Activated naive CD4-positive, alpha-beta T cell treated with anti-CD3 and anti-CD28 coated beads for 36 hours (primary cell): Measurements from ENCODE around the gene RINL. TPM values are rescaled to one million over a fixed set of nuclear protein-coding genes. Genes with fewer than 3 reads are reported as not detected.
"Not testable (repeated sequence)": the region's sequence is repeated elsewhere in the genome, so short reads cannot be mapped to it uniquely, and the experiment has no call there.

Source experiments
- CTCF ChIA-PET: fragments of 350-600 bp; sonication (Branson Sonifier 250); formaldehyde crosslinking; loops from one replicate; lab custom pipeline; 2021; ENCODE audit warnings: antibody characterized with exemption; lab: Charles Lee
- DNase-seq: peaks from one replicate; pipeline ENCODE4 v3.0.0-alpha.2; 2020
- H3K27ac Mint-ChIP-seq: one replicate; pipeline ENCODE4 v1.8.0; 2021; ENCODE audit warnings: mild to moderate bottlenecking, mixed read lengths
- H3K27me3 Mint-ChIP-seq: one replicate; pipeline ENCODE4 v1.8.0; 2021; ENCODE audit warnings: low read depth, mixed read lengths
- H3K36me3 Mint-ChIP-seq: one replicate; pipeline ENCODE4 v1.8.0; 2021; ENCODE audit warnings: low read depth, mixed read lengths
- H3K4me1 Mint-ChIP-seq: one replicate; pipeline ENCODE4 v1.8.0; 2021; ENCODE audit warnings: low read depth, mixed read lengths
- H3K4me3 Mint-ChIP-seq: one replicate; pipeline ENCODE4 v1.8.0; 2021; ENCODE audit warnings: mild to moderate bottlenecking, moderate library complexity, mixed read lengths
- H3K9me3 Mint-ChIP-seq: one replicate; pipeline ENCODE4 v1.8.0; 2021; ENCODE audit warnings: mixed read lengths
- intact Hi-C: fragments of 100-400 bp; cut with micrococcal nuclease; formaldehyde crosslinking; loops from one replicate; pipeline ENCODE4 v1.15.1; 2023
- total RNA-seq, 2 experiments: library from RNA; stranded (reverse); gene quantifications; one replicate each; pipeline ENCODE4 v1.2.3, GENCODE V29; 2021

The RINL gene
- total RNA-seq, 2 experiments from 2014 or later: 107 to 117 TPM

- intact Hi-C loops: no loop called here
- peaks cover 42% of the 10 kb centered on the region for H3K4me1 Mint-ChIP-seq
These were observed 22.7 kb upstream of the RINL start for GRCh38 chr19:38900743-38901190.

DNA sequence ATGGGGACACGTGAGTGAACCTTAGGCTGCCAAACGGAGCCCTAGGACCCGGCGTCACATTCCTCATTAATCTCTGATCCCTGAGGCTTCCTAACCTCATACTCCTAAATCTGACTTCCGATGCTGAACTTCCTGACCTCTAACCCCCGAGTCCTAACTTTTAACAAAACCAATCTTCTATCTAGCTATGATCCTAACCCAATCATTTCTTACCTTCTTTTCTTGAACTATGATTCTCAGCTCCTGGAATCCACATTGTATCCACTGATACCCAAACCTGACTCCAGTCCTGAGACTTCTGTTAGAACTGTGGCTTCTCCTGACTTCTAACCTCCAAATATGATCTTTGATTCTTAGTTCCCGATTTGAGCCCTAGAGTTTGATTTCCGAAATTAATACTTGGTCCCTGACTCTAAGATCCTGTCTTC lies 22.1 kb upstream of the RINL start:
- no peak for DNase-seq
- peaks cover 26% of the 10 kb centered on the region for H3K36me3 Mint-ChIP-seq
- no peaks in the 10 kb centered on the region for H3K27me3 Mint-ChIP-seq
- peak overlapping the region; percentile 86 for H3K27ac Mint-ChIP-seq
- peak overlapping the region; percentile 96 for H3K4me3 Mint-ChIP-seq
- intact Hi-C loops: no loop called here
- CTCF ChIA-PET: interaction anchor here (0.6 to 3.9 kb wide), 8 partner anchors 13 to 526 kb away, joined by 3 to 22 read pairs (median 4); partner anchors contain the start of genes MRPS12, PSMD8 and SARS2
- peaks cover 42% of the 10 kb centered on the region for H3K4me1 Mint-ChIP-seq
- H3K9me3 Mint-ChIP-seq: peaks cover 1% of the 10 kb centered on the region

More at GRCh38 chr19:38900743-38901190, 22.7 kb upstream of the RINL start:
- Mint-ChIP-seq H3K9me3 (peaks cover 1% of the 10 kb centered on the region), H3K27me3 (no peaks in the 10 kb centered on the region), H3K36me3 (peaks cover 28% of the 10 kb centered on the region), H3K4me3 (peak overlapping the region; percentile 96), H3K27ac (no peak overlapping the region)
- no peak for DNase-seq
- CTCF ChIA-PET: interaction anchor here (0.7 to 3.9 kb wide), 6 partner anchors 13 to 527 kb away, joined by 3 to 22 read pairs (median 4); partner anchors contain the start of genes MRPS12, PSMD8 and SARS2

GRCh38 chr19:38899447-38900201 lies 21.5 kb upstream of the RINL start, which contains the start of the genes NFKBIB and SIRT2:
NFKBIB (plus strand) TSS chr19:38899969; CDS start chr19:38900033, 64 bp downstream.
SIRT2 (minus strand) TSS chr19:38899618; CDS start chr19:38899521, 97 bp downstream.
- intact Hi-C loops: loop anchor here (1.0 to 5.0 kb wide), 8 partner anchors 21 to 563 kb away; partner anchors contain the start of genes ECH1, EIF3K, MRPS12 and PAK4
- Mint-ChIP-seq H3K4me1 (peaks cover 41% of the 10 kb centered on the region), H3K4me3 (peak within 1 kb of the TSS; percentile 96), H3K36me3 (peaks cover 25% of the 10 kb centered on the region), H3K27ac (peak within 1 kb of the TSS; percentile 86), H3K9me3 (peaks cover 1% of the 10 kb centered on the region), H3K27me3 (no peaks in the 10 kb centered on the region)
- peak; percentile 100 for DNase-seq
- CTCF ChIA-PET: interaction anchor here (0.6 to 3.9 kb wide), 5 partner anchors 12 to 57 kb away, joined by 3 to 22 read pairs (median 5); partner anchors contain the start of genes MRPS12 and SARS2

DNA sequence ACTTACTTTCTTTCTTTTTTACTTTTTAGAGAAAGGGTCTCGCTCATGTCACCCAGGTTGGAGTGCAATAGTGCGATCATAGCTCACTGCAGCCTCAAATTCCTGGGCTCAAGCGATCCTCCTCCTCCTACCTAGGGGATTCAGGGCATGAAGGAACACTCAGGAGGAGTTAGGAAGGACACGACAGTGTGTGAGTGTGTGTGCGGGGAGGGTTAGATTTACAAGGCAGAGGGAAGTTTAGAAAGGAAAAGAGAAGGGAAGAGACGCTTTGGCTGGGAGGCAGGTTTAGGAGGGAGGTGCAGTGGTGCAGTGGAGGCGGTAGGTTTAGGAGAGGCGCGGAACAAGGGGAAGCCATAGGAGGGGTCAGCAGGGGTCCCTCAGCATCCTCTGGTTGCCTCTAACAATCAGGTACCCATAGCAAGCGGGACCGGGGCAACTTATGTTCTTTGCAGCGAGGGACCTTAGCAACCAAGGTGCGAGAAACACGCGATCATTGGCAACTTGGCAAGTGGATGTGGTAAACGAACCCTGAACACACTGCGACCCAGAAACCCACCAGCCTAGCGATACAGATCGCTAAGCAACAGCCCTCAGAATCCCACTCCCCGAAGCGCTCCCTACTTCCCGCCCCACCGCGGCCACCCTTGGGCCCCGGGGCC lies 20.8 kb upstream of the RINL start:
- H3K27me3 Mint-ChIP-seq: no peaks in the 10 kb centered on the region
- CTCF ChIA-PET: no interaction called here
- intact Hi-C loops: loop anchor here (1.0 to 5.0 kb wide), 8 partner anchors 21 to 563 kb away; partner anchors contain the start of genes ECH1, EIF3K, MRPS12 and PAK4
- peak overlapping the region; percentile 96 for H3K4me3 Mint-ChIP-seq
- peaks cover 1% of the 10 kb centered on the region for H3K9me3 Mint-ChIP-seq
- H3K4me1 Mint-ChIP-seq: peaks cover 35% of the 10 kb centered on the region
- DNase-seq: peak; percentile 36
- peak overlapping the region; percentile 74 for H3K27ac Mint-ChIP-seq
- H3K36me3 Mint-ChIP-seq: peaks cover 19% of the 10 kb centered on the region

- CTCF ChIA-PET: no interaction called here
- Mint-ChIP-seq H3K4me1 (peaks cover 14% of the 10 kb centered on the region), H3K9me3 (no peaks in the 10 kb centered on the region), H3K27ac (no peak overlapping the region), H3K27me3 (no peaks in the 10 kb centered on the region), H3K36me3 (no peaks in the 10 kb centered on the region), H3K4me3 (no peak overlapping the region)
- no peak for DNase-seq
- intact Hi-C loops: loop anchor here (5.0 kb wide), 1 partner anchor 238 kb away; no protein-coding TSS in a partner anchor
These were observed 16.9 kb upstream of the RINL start for GRCh38 chr19:38894968-38895367.

DNA sequence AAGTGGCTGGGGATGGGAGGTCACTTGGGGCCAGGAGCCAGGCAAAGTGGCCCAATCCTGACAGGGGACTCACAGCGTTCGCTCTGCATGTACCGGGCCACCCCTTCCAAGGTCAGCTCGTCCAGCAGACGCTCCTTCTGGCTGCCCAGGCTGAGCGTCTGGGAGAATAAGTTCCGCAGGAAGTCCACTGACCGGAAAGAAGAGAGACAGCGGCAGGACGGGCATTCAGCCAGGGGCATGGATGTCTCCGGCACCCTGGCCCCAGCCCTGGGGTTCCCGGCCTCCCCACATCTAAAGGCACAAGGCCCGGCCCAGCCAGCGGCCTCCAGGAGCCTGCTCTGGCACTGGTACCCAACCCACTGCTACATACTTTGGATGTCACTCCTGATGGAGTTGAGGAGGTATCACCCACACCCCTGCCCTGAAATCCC lies 15.3 kb upstream of the RINL start:
- CTCF ChIA-PET: no interaction called here
- H3K36me3 Mint-ChIP-seq: peaks cover 2% of the 10 kb centered on the region
- no peak overlapping the region for H3K27ac Mint-ChIP-seq
- H3K9me3 Mint-ChIP-seq: no peaks in the 10 kb centered on the region
- H3K4me3 Mint-ChIP-seq: no peak overlapping the region
- no peak for DNase-seq
- H3K27me3 Mint-ChIP-seq: no peaks in the 10 kb centered on the region
- H3K4me1 Mint-ChIP-seq: peaks cover 7% of the 10 kb centered on the region
- intact Hi-C loops: no loop called here

GRCh38 chr19:38892841-38893240 lies 14.8 kb upstream of the RINL start:
- no peak for DNase-seq
- intact Hi-C loops: no loop called here
- H3K27ac Mint-ChIP-seq: no peak overlapping the region
- peaks cover 2% of the 10 kb centered on the region for H3K4me1 Mint-ChIP-seq
- no peaks in the 10 kb centered on the region for H3K9me3 Mint-ChIP-seq
- no peak overlapping the region for H3K4me3 Mint-ChIP-seq
- H3K27me3 Mint-ChIP-seq: no peaks in the 10 kb centered on the region
- H3K36me3 Mint-ChIP-seq: peaks cover 2% of the 10 kb centered on the region
- CTCF ChIA-PET: no interaction called here

DNA sequence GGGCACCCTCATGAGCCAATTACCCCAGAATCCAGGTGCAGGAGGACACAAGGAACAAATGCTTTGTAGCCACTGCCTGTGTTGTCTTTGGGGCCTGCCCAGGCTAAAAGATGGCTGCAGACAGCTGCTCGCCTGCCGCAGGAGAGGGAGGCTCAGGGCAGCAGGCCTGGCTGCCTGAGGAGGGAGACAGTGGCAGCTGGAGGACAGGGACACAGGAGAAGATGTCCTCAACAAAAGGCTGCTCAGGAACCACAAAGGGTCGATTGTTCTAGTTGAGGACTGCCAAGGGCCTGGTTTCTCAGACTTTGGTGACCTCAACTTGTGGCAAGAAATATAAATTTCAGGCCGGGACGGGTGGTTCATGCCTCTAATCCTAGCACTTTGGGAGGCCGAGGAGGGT lies 13.7 kb upstream of the RINL start:
- no peaks in the 10 kb centered on the region for H3K27me3 Mint-ChIP-seq
- H3K27ac Mint-ChIP-seq: no peak overlapping the region
- no peaks in the 10 kb centered on the region for H3K4me1 Mint-ChIP-seq
- intact Hi-C loops: no loop called here
- CTCF ChIA-PET: no interaction called here
- no peak for DNase-seq
- H3K9me3 Mint-ChIP-seq: no peaks in the 10 kb centered on the region
- H3K4me3 Mint-ChIP-seq: no peak overlapping the region
- peaks cover 2% of the 10 kb centered on the region for H3K36me3 Mint-ChIP-seq

DNA sequence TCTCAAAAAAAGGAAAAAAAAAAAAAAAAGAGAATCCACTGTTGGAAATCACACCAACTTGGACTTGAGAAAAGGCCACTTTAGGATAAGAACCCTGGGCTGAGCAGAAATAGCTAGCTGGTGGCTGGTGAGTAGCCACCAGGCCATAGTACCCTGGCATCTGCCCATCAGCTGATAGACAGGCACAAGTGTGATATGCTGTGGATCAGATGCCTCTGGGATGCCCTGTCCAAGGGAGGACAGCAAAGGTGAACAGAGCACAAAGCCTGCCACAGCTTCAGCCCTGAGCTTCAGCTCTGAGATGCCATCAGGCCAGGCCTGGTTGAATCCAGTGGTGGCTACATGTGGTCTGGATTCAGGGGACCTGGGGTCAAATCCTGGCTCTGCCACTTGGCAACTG lies 12.6 kb upstream of the RINL start:
- CTCF ChIA-PET: interaction anchor here (0.9 to 4.4 kb wide), 3 partner anchors 13 to 488 kb away, joined by 3 to 54 read pairs (median 5); partner anchors contain the start of genes FAM98C, MRPS12, RINL and SARS2
- Mint-ChIP-seq H3K27me3 (no peaks in the 10 kb centered on the region), H3K4me3 (no peak overlapping the region), H3K27ac (no peak overlapping the region), H3K9me3 (no peaks in the 10 kb centered on the region), H3K4me1 (no peaks in the 10 kb centered on the region), H3K36me3 (peaks cover 2% of the 10 kb centered on the region)
- no peak for DNase-seq
- intact Hi-C loops: no loop called here

DNA sequence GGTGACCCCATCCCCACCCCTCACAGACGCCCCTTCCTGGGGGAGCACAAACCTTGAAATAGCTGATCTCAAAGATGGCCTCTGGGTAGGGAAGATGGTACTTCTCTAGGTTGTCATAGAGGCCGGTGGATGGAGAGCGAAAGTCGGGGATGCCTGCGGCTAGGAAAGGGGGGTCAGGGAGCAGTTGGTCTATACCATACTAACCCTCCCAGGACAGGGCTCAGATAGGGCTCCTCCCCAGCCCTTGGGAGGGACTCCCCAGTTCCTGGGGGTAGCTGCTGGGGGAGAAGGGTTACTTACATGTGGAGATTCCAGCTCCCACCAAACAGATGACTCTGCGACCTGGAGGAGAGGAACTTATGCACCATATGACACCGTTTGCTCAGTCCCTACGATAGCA lies 11.7 kb upstream of the RINL start:
- H3K27ac Mint-ChIP-seq: no peak overlapping the region
- intact Hi-C loops: no loop called here
- no peaks in the 10 kb centered on the region for H3K9me3 Mint-ChIP-seq
- H3K4me3 Mint-ChIP-seq: no peak overlapping the region
- no peaks in the 10 kb centered on the region for H3K4me1 Mint-ChIP-seq
- CTCF ChIA-PET: interaction anchor here (0.9 to 4.4 kb wide), 3 partner anchors 13 to 487 kb away, joined by 3 to 54 read pairs (median 5); partner anchors contain the start of genes FAM98C, MRPS12, RINL and SARS2
- no peaks in the 10 kb centered on the region for H3K27me3 Mint-ChIP-seq
- no peak for DNase-seq
- peaks cover 2% of the 10 kb centered on the region for H3K36me3 Mint-ChIP-seq

GRCh38 chr19:38888876-38889275 lies 10.8 kb upstream of the RINL start:
- CTCF ChIA-PET: interaction anchor here (0.5 to 4.4 kb wide), 5 partner anchors 12 to 335 kb away, joined by 3 to 54 read pairs (median 4); partner anchors contain the start of gene RINL
- H3K4me1 Mint-ChIP-seq: no peaks in the 10 kb centered on the region
- H3K36me3 Mint-ChIP-seq: peaks cover 2% of the 10 kb centered on the region
- intact Hi-C loops: no loop called here
- H3K9me3 Mint-ChIP-seq: no peaks in the 10 kb centered on the region
- no peak for DNase-seq
- no peak overlapping the region for H3K27ac Mint-ChIP-seq
- H3K4me3 Mint-ChIP-seq: no peak overlapping the region
- H3K27me3 Mint-ChIP-seq: no peaks in the 10 kb centered on the region

DNA sequence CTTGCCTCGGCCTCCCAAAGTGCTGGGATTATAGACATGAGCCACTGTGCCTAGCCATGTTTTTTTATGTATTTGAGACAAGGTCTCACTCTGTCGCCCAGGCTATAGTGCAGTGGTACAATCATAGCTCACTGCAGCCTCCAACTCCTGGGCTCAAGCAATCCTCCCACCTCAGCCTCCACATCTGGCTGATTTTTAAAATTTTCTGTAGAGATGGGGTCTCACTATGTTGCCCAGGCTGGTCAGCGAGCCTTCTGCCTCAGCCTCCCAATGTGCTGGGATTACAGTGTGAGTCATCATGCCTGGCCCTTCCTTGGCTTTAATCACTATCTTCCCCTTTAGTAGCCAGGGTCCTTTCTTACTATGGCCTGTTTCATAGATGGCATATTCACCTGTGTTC lies 6.6 kb upstream of the RINL start:
- DNase-seq, H3K4me1 Mint-ChIP-seq, H3K4me3 Mint-ChIP-seq, intact Hi-C loops, H3K27me3 Mint-ChIP-seq, H3K36me3 Mint-ChIP-seq, H3K27ac Mint-ChIP-seq, H3K9me3 Mint-ChIP-seq: not testable (repeated sequence)
- CTCF ChIA-PET: interaction anchor here (0.6 to 1.4 kb wide), 2 partner anchors 8 to 108 kb away, joined by 3 read pairs; no protein-coding TSS in a partner anchor
